IMR-90 (cell line): ENCODE data around the gene MOV10L1. TPM values are rescaled to one million over a fixed set of nuclear protein-coding genes. Genes with fewer than 3 reads are reported as not detected.

Experiments used
- ATAC-seq: fragments of 200-7000 bp; cut with Tn5 transposase; 2 replicates; pipeline ENCODE4 v1.9.1; 2020; ENCODE audit warnings: low read depth, mild to moderate bottlenecking, moderate library complexity
- BruUV-seq: library from RNA; stranded (reverse); fragments of 400-500 nt; replicated peaks from 2 replicates; lab custom pipeline; 2021; lab: Mats Ljungman, UMichigan
- CTCF ChIA-PET: fragments of 300-600 bp; formaldehyde crosslinking; extraction: SDS; loops from one replicate; lab custom pipeline; 2021; ENCODE audit warnings: antibody characterized with exemption; lab: Yijun Ruan, JAX
- POLR2A ChIA-PET: fragments of 300-600 bp; sonication (Branson Sonifier 250); formaldehyde crosslinking; loops from one replicate; lab custom pipeline; 2022; ENCODE audit warnings: antibody characterized with exemption; ENCODE audit not compliant: unreplicated experiment; lab: Charles Lee
- DNase-seq: peaks from one replicate; pipeline ENCODE4 v3.0.0; 2013
- H2AFZ ChIP-seq: replicated peaks from 2 replicates; pipeline ENCODE3; 2013; ENCODE audit warnings: low read length, mild to moderate bottlenecking; ENCODE audit not compliant: poor library complexity
- H2AK5ac ChIP-seq: 2 replicates; pipeline ENCODE4 v1.6.1; 2013; ENCODE audit warnings: low read depth, low read length, inconsistent platforms
- H2AK9ac ChIP-seq: replicated peaks from 2 replicates; pipeline ENCODE3; 2013; ENCODE audit warnings: mild to moderate bottlenecking, low read depth, low read length, moderate library complexity; ENCODE audit not compliant: poor library complexity
- H2BK120ac ChIP-seq: 2 replicates; pipeline ENCODE4 v1.6.1; 2013; ENCODE audit warnings: low read depth, low read length, inconsistent platforms
- H2BK15ac ChIP-seq: 3 replicates; pipeline ENCODE4 v1.6.1; 2013; ENCODE audit warnings: low read depth, low read length, inconsistent platforms
- H2BK20ac ChIP-seq: 2 replicates; pipeline ENCODE4 v1.6.1; 2013; ENCODE audit warnings: low read depth, mild to moderate bottlenecking, inconsistent platforms, low read length, moderate library complexity
- H2BK5ac ChIP-seq: 2 replicates; pipeline ENCODE4 v1.6.1; 2013; ENCODE audit warnings: mild to moderate bottlenecking, low read depth, low read length, inconsistent platforms; ENCODE audit not compliant: poor library complexity, severe bottlenecking
- H3K14ac ChIP-seq: replicated peaks from 2 replicates; pipeline ENCODE4 v1.6.1; 2013; ENCODE audit warnings: low read depth, low read length, inconsistent platforms
- H3K18ac ChIP-seq: 2 replicates; pipeline ENCODE4 v1.6.1; 2013; ENCODE audit warnings: low read depth, low read length, control low read depth
- H3K23ac ChIP-seq: 2 replicates; pipeline ENCODE4 v1.6.1; 2013; ENCODE audit warnings: low read depth, low read length, inconsistent platforms
- H3K27ac ChIP-seq: 2 replicates; pipeline ENCODE4 v1.5.1; 2013; ENCODE audit warnings: mild to moderate bottlenecking, control low read depth, low read length; ENCODE audit not compliant: insufficient read depth
- H3K27me3 ChIP-seq: 2 replicates; pipeline ENCODE4 v1.6.1; 2013; ENCODE audit warnings: low read length; ENCODE audit not compliant: control insufficient read depth, insufficient read depth
- H3K36me3 ChIP-seq: 2 replicates; pipeline ENCODE4 v1.6.1; 2013; ENCODE audit warnings: low read length, mixed read lengths; ENCODE audit not compliant: control insufficient read depth, insufficient read depth
- H3K4ac ChIP-seq: 2 replicates; pipeline ENCODE4 v1.6.1; 2013; ENCODE audit warnings: low read depth, low read length, inconsistent platforms
- H3K4me1 ChIP-seq: 2 replicates; pipeline ENCODE4 v1.6.1; 2013; ENCODE audit warnings: low read length, mixed read lengths; ENCODE audit not compliant: control insufficient read depth, insufficient read depth
- H3K4me2 ChIP-seq: 2 replicates; pipeline ENCODE4 v1.6.1; 2013; ENCODE audit warnings: low read depth, mild to moderate bottlenecking, control low read depth, low read length, moderate library complexity
- H3K4me3 ChIP-seq: 2 replicates; pipeline ENCODE4 v1.5.1; 2013; ENCODE audit warnings: low read depth, mild to moderate bottlenecking, control low read depth, low read length, moderate library complexity; ENCODE audit not compliant: insufficient read depth
- H3K56ac ChIP-seq: 2 replicates; pipeline ENCODE4 v1.6.1; 2013; ENCODE audit warnings: low read length, inconsistent platforms; ENCODE audit not compliant: insufficient read depth; ENCODE audit errors: extremely low read depth
- H3K79me1 ChIP-seq, 2 experiments: 2 replicates each; pipeline ENCODE4 v1.6.1; 2013; ENCODE audit warnings: low read length in 2 of 2, inconsistent platforms in 1 of 2, low read depth in 1 of 2
- H3K9ac ChIP-seq: 2 replicates; pipeline ENCODE4 v1.6.1; 2013; ENCODE audit warnings: low read depth, low read length, control low read depth
- H3K9me1 ChIP-seq: 2 replicates; pipeline ENCODE4 v1.6.1; 2013; ENCODE audit warnings: low read length, inconsistent platforms; ENCODE audit not compliant: insufficient read depth
- H3K9me3 ChIP-seq: 2 replicates; pipeline ENCODE4 v1.6.1; 2013; ENCODE audit warnings: low read length; ENCODE audit not compliant: control insufficient read depth, insufficient read depth
- H4K20me1 ChIP-seq: 2 replicates; pipeline ENCODE4 v1.6.1; 2013; ENCODE audit warnings: low read length, inconsistent platforms; ENCODE audit not compliant: insufficient read depth
- H4K5ac ChIP-seq: 2 replicates; pipeline ENCODE4 v1.6.1; 2013; ENCODE audit warnings: mild to moderate bottlenecking, low read depth, low read length, control low read depth
- H4K8ac ChIP-seq, 2 experiments: 2 replicates each; pipeline ENCODE4 v1.6.1; 2013; ENCODE audit warnings: low read depth in 2 of 2, low read length in 2 of 2, control low read depth in 1 of 2, inconsistent platforms in 1 of 2
- H4K91ac ChIP-seq: 2 replicates; pipeline ENCODE4 v1.6.1; 2013; ENCODE audit warnings: low read depth, low read length, inconsistent platforms; ENCODE audit not compliant: insufficient read depth
- BHLHE40 ChIP-seq: fragments of 150-350 bp; IDR thresholded peaks from 2 replicates; pipeline ENCODE4 v1.6.1; 2016; ENCODE audit warnings: mild to moderate bottlenecking, low read depth, low read length
- CEBPB ChIP-seq: IDR thresholded peaks from 2 replicates; pipeline ENCODE4 v1.6.1; 2012; ENCODE audit warnings: low read depth, low read length, improper control_type of control experiment
- CHD1 ChIP-seq: IDR thresholded peaks from 2 replicates; pipeline ENCODE4 v1.6.1; 2012; ENCODE audit warnings: low read depth, low read length, improper control_type of control experiment
- FOS ChIP-seq: fragments of 150-350 bp; IDR thresholded peaks from 2 replicates; pipeline ENCODE4 v1.6.1; 2016; ENCODE audit warnings: low read depth, low read length
- MAFK ChIP-seq: IDR thresholded peaks from 2 replicates; pipeline ENCODE4 v1.6.1; 2012; ENCODE audit warnings: low read depth, low read length, improper control_type of control experiment
- MAZ ChIP-seq: IDR thresholded peaks from 2 replicates; pipeline ENCODE4 v1.6.1; 2012; ENCODE audit warnings: low read depth, mild to moderate bottlenecking, low read length, improper control_type of control experiment, moderate library complexity, borderline replicate concordance
- MXI1 ChIP-seq: IDR thresholded peaks from 2 replicates; pipeline ENCODE4 v1.6.1; 2012; ENCODE audit warnings: low read depth, mild to moderate bottlenecking, low read length, moderate library complexity, borderline replicate concordance
- NFE2L2 ChIP-seq: fragments of 150-350 bp; IDR thresholded peaks from 2 replicates; pipeline ENCODE4 v1.6.1; 2016; ENCODE audit warnings: low read depth, mild to moderate bottlenecking, low read length
- POLR2A ChIP-seq: IDR thresholded peaks from 2 replicates; pipeline ENCODE4 v1.6.1; 2012; ENCODE audit warnings: mild to moderate bottlenecking, low read depth, low read length
- RAD21 ChIP-seq: IDR thresholded peaks from 2 replicates; pipeline ENCODE4 v1.6.1; 2012; ENCODE audit warnings: low read length, improper control_type of control experiment
- RCOR1 ChIP-seq: IDR thresholded peaks from 2 replicates; pipeline ENCODE4 v1.6.1; 2012; ENCODE audit warnings: mild to moderate bottlenecking, low read length, improper control_type of control experiment; ENCODE audit not compliant: insufficient replicate concordance
- RFX5 ChIP-seq: IDR thresholded peaks from 2 replicates; pipeline ENCODE4 v1.8.0; 2012; ENCODE audit warnings: low read depth, mild to moderate bottlenecking, low read length, moderate library complexity
- SMC3 ChIP-seq: fragments of 150-350 bp; IDR thresholded peaks from 2 replicates; pipeline ENCODE4 v1.6.1; 2016; ENCODE audit warnings: low read depth, mild to moderate bottlenecking, antibody characterized with exemption, low read length, moderate library complexity
- WGBS, 2 experiments: methylation state at CpG; one replicate each; pipeline versions ENCODE4 v1.1.5 to v1.1.7; 2013; ENCODE audit warnings: missing lambda C conversion rate in 2 of 2; ENCODE audit not compliant: insufficient read length in 1 of 2; ENCODE audit errors: extremely low coverage in 2 of 2; 5-methylcytosine and 5-hydroxymethylcytosine counted together
- dilution Hi-C: fragments of 300-500 bp; cut with HindIII; formaldehyde crosslinking; loops from one replicate; pipeline ENCODE4 v1.14.3; 2018; ENCODE audit warnings: low sequenced_read_pairs; ENCODE audit not compliant: unreplicated experiment
- in situ Hi-C: fragments of 300-500 bp; cut with MboI; formaldehyde crosslinking; loops from 3 replicates; pipeline ENCODE4 v1.14.3; 2019; ENCODE audit warnings: low sequenced_read_pairs, inconsistent platforms, mixed read lengths
- intact Hi-C: fragments of 100-400 bp; cut with micrococcal nuclease; formaldehyde crosslinking; loops from 2 replicates; pipeline ENCODE4 v1.10.0; 2022
- polyA plus RNA-seq, 3 experiments: library from polyadenylated mRNA; depleted of rRNA; stranded (reverse); fragments of >200 nt; gene quantifications; 2 replicates each; pipeline ENCODE4 v1.2.3, GENCODE V29; 2012; ENCODE audit warnings: low replicate concordance in 1 of 3
- total RNA-seq: library from RNA; depleted of rRNA; stranded (reverse); fragments of >200 nt; gene quantifications from 2 replicates; pipeline ENCODE4 v1.2.3, GENCODE V29; 2012
- TF ChIP-seq, protein P1 (sequence below): conservative IDR thresholded peaks from 2 replicates; pipeline ENCODE4 v1.5.1; 2012; ENCODE audit warnings: mild to moderate bottlenecking, low read depth, low read length, improper control_type of control experiment
- TF ChIP-seq, protein P2 (sequence below): fragments of 150-350 bp; IDR thresholded peaks from 2 replicates; pipeline ENCODE4 v1.6.1; 2016; ENCODE audit warnings: low read depth, mild to moderate bottlenecking, low read length, moderate library complexity, borderline replicate concordance
- TF ChIP-seq, protein P3 (sequence below): fragments of 150-350 bp; IDR thresholded peaks from 2 replicates; pipeline ENCODE4 v1.6.1; 2017; ENCODE audit warnings: mild to moderate bottlenecking, antibody characterized with exemption, low read length, low read depth

The MOV10L1 gene
- total and polyA plus RNA-seq, 2 of the 4 experiments (the other 2 are of a cell fraction), result 0.72 to 1.4 TPM

DNA sequence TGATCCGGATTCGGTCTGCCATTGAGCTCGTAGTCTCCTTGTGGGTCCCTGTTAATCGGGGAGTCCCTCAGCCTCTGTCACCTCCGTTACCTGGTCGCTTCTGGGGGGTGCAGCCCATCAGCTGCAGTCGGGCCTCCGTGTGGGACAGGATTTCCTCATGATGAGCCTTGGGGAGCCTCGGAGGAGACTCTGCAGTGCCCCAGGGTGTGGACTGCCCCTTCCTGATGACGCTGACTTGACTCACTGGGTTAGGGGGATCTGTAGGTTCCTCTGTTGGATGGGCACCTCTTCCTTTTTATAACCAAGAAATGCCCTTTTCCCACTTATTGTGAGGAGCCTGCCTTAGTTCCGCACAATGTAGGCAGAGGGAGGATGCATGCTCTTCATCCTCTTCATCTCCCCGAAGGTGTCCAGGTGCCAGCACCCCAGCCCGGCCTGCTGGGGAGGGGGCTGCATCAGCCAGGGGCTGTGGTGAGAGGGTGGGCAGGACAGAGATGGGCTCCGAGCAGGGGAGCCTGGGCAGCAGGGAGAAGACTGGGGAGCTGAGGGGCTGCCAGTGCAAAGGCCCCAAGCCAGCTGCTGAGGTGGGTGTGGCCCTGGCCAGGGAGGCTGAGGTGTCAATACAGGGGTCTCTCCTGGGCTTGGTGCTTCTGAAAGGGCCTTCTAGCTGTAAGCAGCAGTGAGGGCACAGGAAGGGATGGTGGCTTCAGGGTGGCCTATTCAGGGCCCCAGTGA, 18.2 kb upstream of the MOV10L1 start:
- Histone ChIP-seq H3K4me2 (no peak overlapping the region), H3K27ac (no peak overlapping the region), H3K79me1 (no peaks in the 10 kb centered on the region), H3K14ac (no peak overlapping the region), H4K8ac (no peak overlapping the region), H3K23ac (no peak overlapping the region), H3K18ac (no peak overlapping the region), H3K4me1 (no peaks in the 10 kb centered on the region), H3K36me3 (no peaks in the 10 kb centered on the region), H2BK15ac (no peak overlapping the region), H2BK120ac (no peak overlapping the region), H4K91ac (no peak overlapping the region), H2AK9ac (no peak overlapping the region), H3K56ac (no peak overlapping the region), H3K4ac (no peak overlapping the region), H4K20me1 (no peaks in the 10 kb centered on the region), H2AK5ac (no peak overlapping the region), H3K27me3 (peaks cover 3% of the 10 kb centered on the region; the same call in 1 of the 2 replicates), H2BK5ac (no peak overlapping the region), H3K9ac (no peak overlapping the region), H2BK20ac (no peak overlapping the region), H3K4me3 (no peak overlapping the region), H3K9me3 (no peaks in the 10 kb centered on the region), H2AFZ (no peak overlapping the region), H4K5ac (no peak overlapping the region), H3K9me1 (no peaks in the 10 kb centered on the region)
- CTCF ChIA-PET, result no interaction called here
- TF ChIP-seq, protein P1, sequence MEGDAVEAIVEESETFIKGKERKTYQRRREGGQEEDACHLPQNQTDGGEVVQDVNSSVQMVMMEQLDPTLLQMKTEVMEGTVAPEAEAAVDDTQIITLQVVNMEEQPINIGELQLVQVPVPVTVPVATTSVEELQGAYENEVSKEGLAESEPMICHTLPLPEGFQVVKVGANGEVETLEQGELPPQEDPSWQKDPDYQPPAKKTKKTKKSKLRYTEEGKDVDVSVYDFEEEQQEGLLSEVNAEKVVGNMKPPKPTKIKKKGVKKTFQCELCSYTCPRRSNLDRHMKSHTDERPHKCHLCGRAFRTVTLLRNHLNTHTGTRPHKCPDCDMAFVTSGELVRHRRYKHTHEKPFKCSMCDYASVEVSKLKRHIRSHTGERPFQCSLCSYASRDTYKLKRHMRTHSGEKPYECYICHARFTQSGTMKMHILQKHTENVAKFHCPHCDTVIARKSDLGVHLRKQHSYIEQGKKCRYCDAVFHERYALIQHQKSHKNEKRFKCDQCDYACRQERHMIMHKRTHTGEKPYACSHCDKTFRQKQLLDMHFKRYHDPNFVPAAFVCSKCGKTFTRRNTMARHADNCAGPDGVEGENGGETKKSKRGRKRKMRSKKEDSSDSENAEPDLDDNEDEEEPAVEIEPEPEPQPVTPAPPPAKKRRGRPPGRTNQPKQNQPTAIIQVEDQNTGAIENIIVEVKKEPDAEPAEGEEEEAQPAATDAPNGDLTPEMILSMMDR, result no peak
- TF ChIP-seq MXI1 (no peak), SMC3 (no peak), FOS (no peak), BHLHE40 (no peak), RAD21 (no peak), CEBPB (no peak), NFE2L2 (no peak), POLR2A (no peak), MAZ (no peak), RCOR1 (no peak), MAFK (no peak), CHD1 (no peak), RFX5 (no peak)
- TF ChIP-seq, protein P2, sequence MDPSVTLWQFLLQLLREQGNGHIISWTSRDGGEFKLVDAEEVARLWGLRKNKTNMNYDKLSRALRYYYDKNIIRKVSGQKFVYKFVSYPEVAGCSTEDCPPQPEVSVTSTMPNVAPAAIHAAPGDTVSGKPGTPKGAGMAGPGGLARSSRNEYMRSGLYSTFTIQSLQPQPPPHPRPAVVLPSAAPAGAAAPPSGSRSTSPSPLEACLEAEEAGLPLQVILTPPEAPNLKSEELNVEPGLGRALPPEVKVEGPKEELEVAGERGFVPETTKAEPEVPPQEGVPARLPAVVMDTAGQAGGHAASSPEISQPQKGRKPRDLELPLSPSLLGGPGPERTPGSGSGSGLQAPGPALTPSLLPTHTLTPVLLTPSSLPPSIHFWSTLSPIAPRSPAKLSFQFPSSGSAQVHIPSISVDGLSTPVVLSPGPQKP, result no peak
- TF ChIP-seq, protein P3, sequence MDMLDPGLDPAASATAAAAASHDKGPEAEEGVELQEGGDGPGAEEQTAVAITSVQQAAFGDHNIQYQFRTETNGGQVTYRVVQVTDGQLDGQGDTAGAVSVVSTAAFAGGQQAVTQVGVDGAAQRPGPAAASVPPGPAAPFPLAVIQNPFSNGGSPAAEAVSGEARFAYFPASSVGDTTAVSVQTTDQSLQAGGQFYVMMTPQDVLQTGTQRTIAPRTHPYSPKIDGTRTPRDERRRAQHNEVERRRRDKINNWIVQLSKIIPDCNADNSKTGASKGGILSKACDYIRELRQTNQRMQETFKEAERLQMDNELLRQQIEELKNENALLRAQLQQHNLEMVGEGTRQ, result no peak
- intact Hi-C loops (no loop called here), dilution Hi-C loops (no loop called here), in situ Hi-C loops (no loop called here)
- WGBS, 2 experiments, result 88% methylated on average over 3 of the region's 14 CpGs; no CpG with 5 or more reads in 1 of the 2 experiments
- no TSS peak for BruUV-seq
- POLR2A ChIA-PET, result no interaction called here
- ATAC-seq (no peak), DNase-seq (no peak)
